GM12892 (cell line): ENCODE data around the gene FSIP1.

ENCODE experiments used
- POLR2AphosphoS5 ChIP-seq: IDR thresholded peaks from 2 replicates; pipeline ENCODE4 v1.6.1; 2011; ENCODE audit warnings: low read depth, low read length, control low read depth
- TAF1 ChIP-seq: IDR thresholded peaks from 2 replicates; pipeline ENCODE4 v1.6.1; 2011; ENCODE audit warnings: low read depth, mild to moderate bottlenecking, control low read depth, low read length, borderline replicate concordance

- no peak for TF ChIP-seq POLR2AphosphoS5
- TF ChIP-seq TAF1, result no peak
Measured at GRCh38 chr15:39580485-39581241, 202.0 kb downstream of the FSIP1 start, which contains the start of gene THBS1.
